Prostate gland (tissue), 2 donors: ENCODE measurements around the gene STEAP2.

Source experiments
- CTCF ChIP-seq, 4 experiments: fragments of 200-600 bp in 2 of 4; fragments of 450-650 bp in 2 of 4; sonication (generic) in 2 of 4; IDR thresholded peaks; 1 replicate in 3 of 4; 2 replicates in 1 of 4; pipeline ENCODE4 v1.5.1; 2016 to 2019; ENCODE audit warnings: antibody characterized with exemption in 4 of 4, mild to moderate bottlenecking in 2 of 4, moderate library complexity in 2 of 4
- POLR2A ChIP-seq: fragments of 450-650 bp; IDR thresholded peaks from one replicate; pipeline ENCODE4 v1.6.1; 2016; ENCODE audit warnings: antibody characterized with exemption, mild to moderate bottlenecking

GRCh38 chr7:90246171-90246570 lies 34.6 kb downstream of the STEAP2 start:
- no peak for TF ChIP-seq CTCF (IDR thresholded peaks at IDR 0.05)
- no peak for TF ChIP-seq POLR2A
